K562 (cell line): ENCODE results near the gene HIPK2.

Experiments used
- CTCF ChIP-seq, 3 experiments: IDR thresholded peaks in 2 of 3; conservative IDR thresholded peaks in 1 of 3; 2 replicates each; pipeline ENCODE4 v1.5.1; 2011 to 2012; ENCODE audit warnings: low read length in 3 of 3, mild to moderate bottlenecking in 3 of 3, control low read depth in 2 of 3, improper control_type of control experiment in 1 of 3, inconsistent platforms in 1 of 3, low read depth in 1 of 3, mixed read lengths in 1 of 3, moderate library complexity in 1 of 3; ENCODE audit not compliant: insufficient read depth in 2 of 3
- E4F1 ChIP-seq: fragments of 250-450 bp; sonication (Bioruptor Pico); IDR thresholded peaks from 2 replicates; pipeline ENCODE4 v1.5.0; 2021; ENCODE audit warnings: mild to moderate bottlenecking, borderline replicate concordance
- GABPB2 ChIP-seq: fragments of 250-450 bp; sonication (Bioruptor Pico); conservative IDR thresholded peaks from 2 replicates; pipeline ENCODE4 v1.5.1; 2021; ENCODE audit warnings: mild to moderate bottlenecking
- NCOA1 ChIP-seq: fragments of 450-650 bp; IDR thresholded peaks from 2 replicates; pipeline ENCODE4 v1.6.1; 2016; ENCODE audit warnings: low read depth
- NFIC ChIP-seq: fragments of 450-650 bp; IDR thresholded peaks from 2 replicates; pipeline ENCODE4 v1.6.1; 2017; ENCODE audit warnings: mild to moderate bottlenecking, inconsistent platforms
- NR1H2 ChIP-seq: sonication (generic); formaldehyde crosslinking; IDR thresholded peaks from 2 replicates; pipeline ENCODE4 v1.4.0; 2020; ENCODE audit warnings: mild to moderate bottlenecking, missing genetic modification reagents
- POLR2AphosphoS2 ChIP-seq: IDR thresholded peaks from 2 replicates; pipeline ENCODE4 v1.6.1; 2012; ENCODE audit warnings: low read length, improper control_type of control experiment
- SP1 ChIP-seq: sonication (generic); formaldehyde crosslinking; IDR thresholded peaks from 2 replicates; pipeline ENCODE4 v1.8.1; 2022; ENCODE audit warnings: mild to moderate bottlenecking, missing genetic modification reagents
- TAF9B ChIP-seq: fragments of 450-650 bp; IDR thresholded peaks from 2 replicates; pipeline ENCODE4 v1.6.1; 2018; ENCODE audit warnings: mild to moderate bottlenecking; ENCODE audit not compliant: partially characterized antibody
- TARDBP ChIP-seq: fragments of 450-650 bp; IDR thresholded peaks from 2 replicates; pipeline ENCODE4 v1.6.1; 2016
- USF2 ChIP-seq: sonication (generic); formaldehyde crosslinking; IDR thresholded peaks from 2 replicates; pipeline ENCODE4 v1.5.0; 2020; ENCODE audit warnings: missing genetic modification reagents
- ZZZ3 ChIP-seq: fragments of 450-650 bp; IDR thresholded peaks from 2 replicates; pipeline ENCODE4 v1.6.1; 2016; ENCODE audit warnings: antibody characterized with exemption, mild to moderate bottlenecking, moderate library complexity

- TF ChIP-seq NR1H2 (CRISPR knock-in tag) (no peak), USF2 (CRISPR knock-in tag) (no peak), ZZZ3 (no peak), CTCF (IDR thresholded peaks at IDR 0.05 in 2 of 3, conservative IDR thresholded peaks at IDR 0.05 in 1 of 3; ENCODE audit: insufficient read depth in 2 of 3, low read depth in 1 of 3, low read length in 3 of 3) (no peak), POLR2AphosphoS2 (no peak), GABPB2 (no peak), TAF9B (no peak), E4F1 (CRISPR knock-in tag) (no peak), NFIC (no peak), TARDBP (no peak), SP1 (CRISPR knock-in tag) (no peak), NCOA1 (no peak)
Observed at GRCh38 chr7:139769761-139770160, 8.0 kb downstream of the HIPK2 start.
